Loucy (cell line): Measurements from ENCODE around the gene SERGEF.

Source experiments
- EZH2phosphoT487 ChIP-seq: fragments of 200-600 bp; IDR thresholded peaks from 2 replicates; pipeline ENCODE4 v1.6.1; 2018; ENCODE audit warnings: antibody characterized with exemption, mild to moderate bottlenecking, moderate library complexity, borderline replicate concordance
- TF ChIP-seq, protein P1 (sequence below): fragments of 200-600 bp; sonication (generic); conservative IDR thresholded peaks from 2 replicates; pipeline ENCODE4 v1.5.1; 2014; ENCODE audit warnings: mild to moderate bottlenecking, antibody characterized with exemption, low read length

DNA sequence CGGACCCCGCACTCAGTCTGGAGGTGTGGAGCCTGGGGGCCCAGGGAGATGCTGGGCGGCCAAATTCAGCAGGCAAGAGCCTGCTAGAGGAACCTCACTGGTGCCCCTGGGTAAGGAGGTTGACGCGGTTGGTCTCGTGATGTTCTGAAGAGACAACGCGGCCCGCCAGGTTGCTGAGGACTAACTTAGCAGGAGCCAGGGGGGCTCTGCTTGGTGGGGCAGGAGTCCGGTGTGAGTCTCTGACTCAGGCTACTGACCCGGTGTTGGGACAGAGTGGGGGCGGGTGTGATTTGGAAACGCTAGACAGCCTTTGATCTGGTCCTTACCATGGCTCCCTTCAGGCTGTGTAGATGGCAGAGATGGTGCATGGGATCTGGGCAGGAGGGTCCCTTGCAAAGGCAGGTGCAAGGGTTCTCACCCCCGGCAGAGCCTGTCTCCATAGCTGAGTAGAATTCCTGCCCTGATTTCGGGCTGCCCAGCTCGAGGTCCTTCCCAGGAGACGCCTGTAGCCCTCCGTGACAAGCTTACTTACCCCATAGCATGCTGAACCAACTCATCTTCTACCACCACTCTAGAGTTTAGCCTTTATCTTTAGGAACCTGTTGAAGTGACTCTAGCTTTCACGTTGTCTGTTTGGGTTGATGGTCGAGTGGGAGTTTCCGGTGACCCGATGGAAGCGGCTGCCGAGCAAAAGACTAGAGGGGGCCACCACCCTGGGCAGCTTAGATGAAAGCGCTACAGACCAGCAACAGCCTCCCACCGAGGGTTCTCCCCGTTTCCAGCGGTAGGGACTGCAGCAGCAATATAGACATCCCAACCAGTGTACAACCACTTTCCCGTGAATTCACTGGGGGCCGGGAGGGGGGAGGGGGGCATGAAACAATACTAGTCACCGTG, 239.9 kb downstream of the SERGEF start:
- TF ChIP-seq, protein P1, sequence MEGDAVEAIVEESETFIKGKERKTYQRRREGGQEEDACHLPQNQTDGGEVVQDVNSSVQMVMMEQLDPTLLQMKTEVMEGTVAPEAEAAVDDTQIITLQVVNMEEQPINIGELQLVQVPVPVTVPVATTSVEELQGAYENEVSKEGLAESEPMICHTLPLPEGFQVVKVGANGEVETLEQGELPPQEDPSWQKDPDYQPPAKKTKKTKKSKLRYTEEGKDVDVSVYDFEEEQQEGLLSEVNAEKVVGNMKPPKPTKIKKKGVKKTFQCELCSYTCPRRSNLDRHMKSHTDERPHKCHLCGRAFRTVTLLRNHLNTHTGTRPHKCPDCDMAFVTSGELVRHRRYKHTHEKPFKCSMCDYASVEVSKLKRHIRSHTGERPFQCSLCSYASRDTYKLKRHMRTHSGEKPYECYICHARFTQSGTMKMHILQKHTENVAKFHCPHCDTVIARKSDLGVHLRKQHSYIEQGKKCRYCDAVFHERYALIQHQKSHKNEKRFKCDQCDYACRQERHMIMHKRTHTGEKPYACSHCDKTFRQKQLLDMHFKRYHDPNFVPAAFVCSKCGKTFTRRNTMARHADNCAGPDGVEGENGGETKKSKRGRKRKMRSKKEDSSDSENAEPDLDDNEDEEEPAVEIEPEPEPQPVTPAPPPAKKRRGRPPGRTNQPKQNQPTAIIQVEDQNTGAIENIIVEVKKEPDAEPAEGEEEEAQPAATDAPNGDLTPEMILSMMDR: no peak
- no peak for TF ChIP-seq EZH2phosphoT487
